ENCODE results near the gene LMF1. TPM values are rescaled to one million over a fixed set of nuclear protein-coding genes. Genes with fewer than 3 reads are reported as not detected.

LMF1 gene
- total RNA-seq, 2 donors from 2014 or later = 15.8 to 20.1 TPM

GRCh38 chr16:911101-911500 lies 59.7 kb downstream of the LMF1 start:
- Histone ChIP-seq H3K27ac (no peak overlapping the region), H3K4me3 (no peak overlapping the region), H3K36me3 (replicated peaks in 1 of 2; ENCODE audit: insufficient read depth in 1 of 2, low read depth in 2 of 2) (peaks cover 0 to 2% of the 10 kb centered on the region in 2 donors), H3K4me1 (peaks cover 22% of the 10 kb centered on the region), H3K9me3 (no peaks in the 10 kb centered on the region), H3K27me3 (no peaks in the 10 kb centered on the region)
- TF ChIP-seq CTCF (IDR thresholded peaks at IDR 0.05) = no peak
- no peak for DNase-seq
- ATAC-seq = no peak
- intact Hi-C loops (cut with DNase I) = no loop called here
- WGBS, 2 donors = 93% methylated on average over 6 to 15 of the region's 15 CpGs

GRCh38 chr16:910181-910580 lies 60.6 kb downstream of the LMF1 start:
- intact Hi-C loops (cut with DNase I) = no loop called here
- Histone ChIP-seq H3K4me3 (no peak overlapping the region), H3K27me3 (no peaks in the 10 kb centered on the region), H3K4me1 (peaks cover 22% of the 10 kb centered on the region), H3K36me3 (replicated peaks in 1 of 2; ENCODE audit: insufficient read depth in 1 of 2, low read depth in 2 of 2) (peaks cover 0 to 2% of the 10 kb centered on the region in 2 donors), H3K9me3 (no peaks in the 10 kb centered on the region), H3K27ac (no peak overlapping the region)
- ATAC-seq (no peak), DNase-seq (no peak)
- 85 to 87% methylated on average over 15 to 18 of the region's 20 CpGs for WGBS, 2 donors
- TF ChIP-seq POLR2A (IDR thresholded peaks at IDR 0.05) = no peak
- no peak for TF ChIP-seq CTCF (IDR thresholded peaks at IDR 0.05)

- no peak for DNase-seq
- 97% methylated on average over 38 to 41 of the region's 45 CpGs for WGBS, 2 donors
- H3K4me1 ChIP-seq = peaks cover 22% of the 10 kb centered on the region
- peaks cover 0 to 2% of the 10 kb centered on the region in 2 donors for H3K36me3 ChIP-seq (replicated peaks in 1 of 2; ENCODE audit: insufficient read depth in 1 of 2, low read depth in 2 of 2)
- ATAC-seq = no peak
- no peaks in the 10 kb centered on the region for H3K27me3 ChIP-seq
- intact Hi-C loops (cut with DNase I) = no loop called here
- H3K27ac ChIP-seq = no peak overlapping the region
- TF ChIP-seq POLR2A (IDR thresholded peaks at IDR 0.05) = no peak
- no peak for TF ChIP-seq CTCF (IDR thresholded peaks at IDR 0.05)
- no peak overlapping the region for H3K4me3 ChIP-seq
- no peaks in the 10 kb centered on the region for H3K9me3 ChIP-seq
Measured at GRCh38 chr16:909281-910000, 61.3 kb downstream of the LMF1 start.

GRCh38 chr16:908526-909155 lies 62.1 kb downstream of the LMF1 start:
- H3K27me3 ChIP-seq = no peaks in the 10 kb centered on the region
- H3K4me1 ChIP-seq = peaks cover 18% of the 10 kb centered on the region
- WGBS, 2 donors = 93 to 96% methylated on average over 12 of the region's 15 CpGs
- intact Hi-C loops (cut with DNase I) = no loop called here
- no peak overlapping the region for H3K4me3 ChIP-seq
- H3K9me3 ChIP-seq = no peaks in the 10 kb centered on the region
- DNase-seq (no peak), ATAC-seq (no peak)
- H3K27ac ChIP-seq = no peak overlapping the region
- TF ChIP-seq POLR2A (IDR thresholded peaks at IDR 0.05) (no peak), CTCF (IDR thresholded peaks at IDR 0.05) (no peak)
- peaks cover 0 to 2% of the 10 kb centered on the region in 2 donors for H3K36me3 ChIP-seq (replicated peaks in 1 of 2; ENCODE audit: insufficient read depth in 1 of 2, low read depth in 2 of 2)
